K562 (cell line): ENCODE results near the gene CPZ. TPM values are rescaled to one million over a fixed set of nuclear protein-coding genes. Genes with fewer than 3 reads are reported as not detected.

Experiments used
- ATAC-seq: fragments of 200-7000 bp; cut with Tn5 transposase; 3 replicates; pipeline ENCODE4 v1.9.1; 2020; ENCODE audit warnings: moderate library complexity
- BruUV-seq: library from RNA; stranded (reverse); fragments of 400-500 nt; replicated peaks from 2 replicates; lab custom pipeline; 2021; lab: Mats Ljungman, UMichigan
- CTCF ChIA-PET: fragments of 300-600 bp; formaldehyde crosslinking; extraction: SDS; loops from one replicate; lab custom pipeline; 2021; ENCODE audit warnings: low intra/inter-chr PET ratio; lab: Yijun Ruan, JAX
- POLR2A ChIA-PET: fragments of 300-600, 350-650 bp; sonication (Branson Sonifier 250); formaldehyde crosslinking; extraction: SDS; loops from one replicate; lab custom pipeline; 2021; ENCODE audit warnings: antibody characterized with exemption, inconsistent platforms; lab: Yijun Ruan, JAX
- DNase-seq, 4 experiments: peaks; one replicate each; pipeline versions ENCODE4 v3.0.0 to v3.0.0-alpha.2; 2011 to 2018; ENCODE audit warnings: low spot score in 3 of 4, mixed read lengths in 3 of 4; ENCODE audit errors: extremely low read depth in 1 of 4
- FAIRE-seq: peaks from 2 replicates; lab custom pipeline; 2011; peaks lifted over from hg19 to GRCh38; lab: Jason Lieb, UNC
- H2AFZ ChIP-seq: 2 replicates; pipeline ENCODE4 v1.6.0; 2011; ENCODE audit warnings: low read depth, low read length, control low read depth, inconsistent platforms
- H3K27ac ChIP-seq: fragments of 200-600 bp; 3 replicates; pipeline ENCODE4 v1.8.0; 2011; ENCODE audit warnings: low read depth, mild to moderate bottlenecking, control low read depth, inconsistent platforms, low read length, moderate library complexity, mixed read lengths; ENCODE audit errors: extremely low read depth
- H3K27me3 ChIP-seq, 2 experiments: fragments of 300-600 bp in 1 of 2; 2 replicates in 1 of 2; 3 replicates in 1 of 2; pipeline versions ENCODE4 v1.6.0 to v1.8.0; 2011; ENCODE audit warnings: inconsistent platforms in 2 of 2, low read length in 2 of 2, mild to moderate bottlenecking in 1 of 2, mixed read lengths in 1 of 2, moderate library complexity in 1 of 2; ENCODE audit not compliant: control insufficient read depth in 2 of 2, insufficient read depth in 2 of 2
- H3K36me3 ChIP-seq: fragments of 300-600 bp; 3 replicates; pipeline ENCODE4 v1.8.0; 2011; ENCODE audit warnings: mild to moderate bottlenecking, low read length, inconsistent platforms; ENCODE audit not compliant: control insufficient read depth, insufficient read depth
- H3K4me1 ChIP-seq, 2 experiments: fragments of 200-600 bp in 1 of 2; replicated peaks in 1 of 2; 2 replicates in 1 of 2; 3 replicates in 1 of 2; pipeline versions ENCODE4 v1.5.1 to v1.8.0; 2011; ENCODE audit warnings: inconsistent platforms in 2 of 2, low read length in 2 of 2, mild to moderate bottlenecking in 1 of 2, mixed read lengths in 1 of 2, moderate library complexity in 1 of 2; ENCODE audit not compliant: control insufficient read depth in 2 of 2, insufficient read depth in 2 of 2
- H3K4me2 ChIP-seq: 2 replicates; pipeline ENCODE4 v1.6.1; 2011; ENCODE audit warnings: low read length, control low read depth, inconsistent platforms, mixed read lengths; ENCODE audit not compliant: insufficient read depth
- H3K4me3 ChIP-seq: fragments of 200-600 bp; sonication (generic), shearing (Covaris generic); 2 replicates; pipeline ENCODE4 v1.5.1; 2016; ENCODE audit warnings: control low read depth, inconsistent platforms
- H3K79me2 ChIP-seq: fragments of 200-600 bp; 3 replicates; pipeline ENCODE4 v1.8.0; 2011; ENCODE audit warnings: low read length, inconsistent platforms; ENCODE audit not compliant: control insufficient read depth, insufficient read depth
- H3K9ac ChIP-seq, 2 experiments: 2 replicates each; pipeline versions ENCODE4 v1.6.0 to v1.6.1; 2011; ENCODE audit warnings: low read depth in 2 of 2, low read length in 2 of 2, control low read depth in 1 of 2, inconsistent platforms in 1 of 2, mild to moderate bottlenecking in 1 of 2, mixed read lengths in 1 of 2; ENCODE audit not compliant: insufficient read depth in 1 of 2
- H3K9me1 ChIP-seq: one replicate; pipeline ENCODE4 v1.6.0; 2011; ENCODE audit warnings: inconsistent platforms, mild to moderate bottlenecking, low read length, moderate library complexity; ENCODE audit not compliant: control insufficient read depth, insufficient read depth
- H3K9me3 ChIP-seq: replicated peaks from 2 replicates; pipeline ENCODE4 v1.5.1; 2011; ENCODE audit warnings: low read depth, low read length, inconsistent platforms; ENCODE audit not compliant: control insufficient read depth, insufficient read depth
- H4K20me1 ChIP-seq: replicated peaks from 2 replicates; pipeline ENCODE4 v1.6.1; 2011; ENCODE audit warnings: low read length, inconsistent platforms, mixed read lengths; ENCODE audit not compliant: control insufficient read depth, insufficient read depth
- CBX5 ChIP-seq: IDR thresholded peaks from 2 replicates; pipeline ENCODE4 v1.6.1; 2014; ENCODE audit warnings: low read depth, borderline replicate concordance
- CREM ChIP-seq: IDR thresholded peaks from 2 replicates; pipeline ENCODE4 v1.6.1; 2014; ENCODE audit warnings: antibody characterized with exemption, low read depth
- GTF2A2 ChIP-seq: IDR thresholded peaks from 2 replicates; pipeline ENCODE4 v1.6.1; 2016; ENCODE audit warnings: mild to moderate bottlenecking, missing genetic modification characterization, missing compliant biosample characterization
- IFI16 ChIP-seq: fragments of 250-450 bp; sonication (Bioruptor Pico); IDR thresholded peaks from 2 replicates; pipeline ENCODE4 v2.1.2; 2022; ENCODE audit warnings: mild to moderate bottlenecking, inconsistent platforms
- NEUROD1 ChIP-seq: fragments of 150-350 bp; IDR thresholded peaks from 2 replicates; pipeline ENCODE4 v1.6.1; 2014; ENCODE audit warnings: borderline replicate concordance, low read length, low read depth; ENCODE audit not compliant: partially characterized antibody
- PHTF2 ChIP-seq: fragments of 250-450 bp; sonication (Bioruptor Pico); IDR thresholded peaks from 2 replicates; pipeline ENCODE4 v1.5.0; 2021; ENCODE audit warnings: mild to moderate bottlenecking
- RBBP5 ChIP-seq: fragments of 200-600 bp; sonication (generic); IDR thresholded peaks from 2 replicates; pipeline ENCODE4 v1.6.1; 2012; ENCODE audit warnings: borderline replicate concordance, mild to moderate bottlenecking, low read length, control low read depth, inconsistent platforms; ENCODE audit not compliant: insufficient read depth, poor library complexity, severe bottlenecking
- RUNX1 ChIP-seq: sonication (generic); IDR thresholded peaks from 2 replicates; pipeline ENCODE4 v1.6.1; 2016; ENCODE audit warnings: antibody characterized with exemption, low read depth
- ZNF212 ChIP-seq: fragments of 450-650 bp; formaldehyde crosslinking; IDR thresholded peaks from 2 replicates; pipeline ENCODE4 v1.4.0; 2020; ENCODE audit warnings: mild to moderate bottlenecking
- WGBS: fragments of 100-300 bp; shearing (Covaris generic); methylation state at CpG from one replicate; pipeline ENCODE4 v1.1.6; 2016; ENCODE audit warnings: low coverage, mixed read lengths; ENCODE audit not compliant: insufficient coverage; ENCODE audit errors: missing lambda C conversion rate; 5-methylcytosine and 5-hydroxymethylcytosine counted together
- in situ Hi-C: fragments of 300-500 bp; cut with MboI; formaldehyde crosslinking; loops from 4 replicates; pipeline ENCODE4 v1.15.0; 2018; ENCODE audit warnings: inconsistent platforms, mixed read lengths
- intact Hi-C: fragments of 100-400 bp; cut with micrococcal nuclease; formaldehyde crosslinking; loops from 2 replicates; pipeline ENCODE4 v1.14.2; 2022
- polyA plus RNA-seq, 8 experiments: library from polyadenylated mRNA; depleted of rRNA in 4 of 8; stranded (reverse) in 5 of 8; unstranded in 3 of 8; fragments of >200 nt; fragmentation: Nextera tagmentation in 2 of 8; fragmentation: Illumina TruSeq in 1 of 8; extraction: Ambion mirVana in 2 of 8; extraction: Trizol in 1 of 8; gene quantifications; 2 replicates each; pipeline versions ENCODE4 v1.2.1 to v1.2.3, GENCODE V29; 2011 to 2014; ENCODE audit warnings: inconsistent platforms in 1 of 8, missing spikeins in 1 of 8
- total RNA-seq, 7 experiments: library from RNA; depleted of rRNA in 6 of 7; stranded (reverse); fragments of >200 nt in 6 of 7; fragmentation: Illumina TruSeq in 2 of 7; extraction: Trizol in 2 of 7; gene quantifications; 2 replicates each; pipeline versions ENCODE4 v1.2.1 to v1.2.3, GENCODE V29; 2011 to 2021; ENCODE audit warnings: low replicate concordance in 1 of 7
- TF ChIP-seq, protein P1 (sequence below): fragments of 250-450 bp; sonication (Bioruptor Pico); IDR thresholded peaks from 2 replicates; pipeline ENCODE4 v1.9.0; 2021; ENCODE audit warnings: mild to moderate bottlenecking, inconsistent platforms
- TF ChIP-seq, protein P2 (sequence below): fragments of 200-800 bp; sonication (Bioruptor generic); IDR thresholded peaks from 2 replicates; pipeline ENCODE4 v1.6.1; 2017; ENCODE audit warnings: missing genetic modification characterization, missing compliant biosample characterization
- TF ChIP-seq, protein P3 (sequence below), 2 experiments: IDR thresholded peaks; 2 replicates each; pipeline ENCODE4 v1.6.1; 2011; ENCODE audit warnings: borderline replicate concordance in 1 of 2, control low read depth in 1 of 2, low read depth in 1 of 2, low read length in 1 of 2, mild to moderate bottlenecking in 1 of 2, mixed read lengths in 1 of 2, moderate library complexity in 1 of 2; ENCODE audit not compliant: insufficient read depth in 1 of 2, insufficient read length in 1 of 2, poor library complexity in 1 of 2, severe bottlenecking in 1 of 2; ENCODE audit errors: extremely low read depth in 1 of 2

CPZ gene
- total and polyA plus RNA-seq, 9 of the 15 experiments (the other 6 are each of a cell fraction or from before 2014, with no cell fraction given), result 0.06 to 2.2 (median 1.2) TPM; not detected in 1

DNA sequence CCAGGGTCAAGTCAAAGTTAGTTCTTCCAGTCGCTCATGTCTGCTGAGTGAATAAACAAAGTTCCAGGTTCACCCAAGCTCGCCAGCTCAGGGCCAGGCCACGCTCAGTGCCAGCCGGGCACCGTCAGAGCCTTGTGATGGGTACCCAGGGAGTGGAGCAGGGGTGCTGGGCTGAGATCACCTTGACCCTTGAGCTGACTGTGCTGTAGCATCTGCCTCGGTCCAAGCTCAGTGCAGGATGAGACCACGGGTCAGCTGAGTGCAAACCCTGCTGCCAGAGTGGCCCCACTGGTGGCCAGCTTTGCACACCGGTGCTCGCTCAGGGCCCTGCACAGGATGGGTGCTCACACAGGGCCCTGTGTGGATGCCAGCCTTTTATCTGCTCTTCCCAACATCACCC is 4.3 kb downstream of the CPZ start:
- Histone ChIP-seq H3K27me3 (peaks cover 4 to 6% of the 10 kb centered on the region in 2 experiments; a peak in 3 of 5 replicates), H3K27ac (no peak overlapping the region), H2AFZ (no peak overlapping the region), H3K4me3 (no peak overlapping the region), H3K4me2 (no peak overlapping the region), H3K9me1 (no peaks in the 10 kb centered on the region), H3K79me2 (no peaks in the 10 kb centered on the region; the same call in 2 of the 3 replicates), H3K9ac (no peak overlapping the region), H3K9me3 (no peaks in the 10 kb centered on the region), H3K4me1 (peaks cover 13 to 49% of the 10 kb centered on the region in 2 experiments; a peak in 4 of 5 replicates), H3K36me3 (no peaks in the 10 kb centered on the region), H4K20me1 (peaks cover 4% of the 10 kb centered on the region)
- in situ Hi-C loops, result loop anchor here (5.0 kb wide), 1 partner anchor 135 kb away; no protein-coding TSS in a partner anchor
- POLR2A ChIA-PET, result interaction anchor here (1.1 to 1.2 kb wide), 2 partner anchors 74 to 129 kb away, joined by 3 read pairs; no protein-coding TSS in a partner anchor
- WGBS, result 27% methylated on average over 9 of the region's 9 CpGs
- ATAC-seq, result no peak
- intact Hi-C loops, result no loop called here
- no peak for FAIRE-seq
- no peak for DNase-seq
- CTCF ChIA-PET, result no interaction called here
- BruUV-seq, result no TSS peak
- TF ChIP-seq, protein P1, sequence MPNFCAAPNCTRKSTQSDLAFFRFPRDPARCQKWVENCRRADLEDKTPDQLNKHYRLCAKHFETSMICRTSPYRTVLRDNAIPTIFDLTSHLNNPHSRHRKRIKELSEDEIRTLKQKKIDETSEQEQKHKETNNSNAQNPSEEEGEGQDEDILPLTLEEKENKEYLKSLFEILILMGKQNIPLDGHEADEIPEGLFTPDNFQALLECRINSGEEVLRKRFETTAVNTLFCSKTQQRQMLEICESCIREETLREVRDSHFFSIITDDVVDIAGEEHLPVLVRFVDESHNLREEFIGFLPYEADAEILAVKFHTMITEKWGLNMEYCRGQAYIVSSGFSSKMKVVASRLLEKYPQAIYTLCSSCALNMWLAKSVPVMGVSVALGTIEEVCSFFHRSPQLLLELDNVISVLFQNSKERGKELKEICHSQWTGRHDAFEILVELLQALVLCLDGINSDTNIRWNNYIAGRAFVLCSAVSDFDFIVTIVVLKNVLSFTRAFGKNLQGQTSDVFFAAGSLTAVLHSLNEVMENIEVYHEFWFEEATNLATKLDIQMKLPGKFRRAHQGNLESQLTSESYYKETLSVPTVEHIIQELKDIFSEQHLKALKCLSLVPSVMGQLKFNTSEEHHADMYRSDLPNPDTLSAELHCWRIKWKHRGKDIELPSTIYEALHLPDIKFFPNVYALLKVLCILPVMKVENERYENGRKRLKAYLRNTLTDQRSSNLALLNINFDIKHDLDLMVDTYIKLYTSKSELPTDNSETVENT, result no peak
- no peak for TF ChIP-seq CBX5
- no peak for TF ChIP-seq ZNF212
- TF ChIP-seq CREM, result no peak
- no peak for TF ChIP-seq IFI16
- no peak for TF ChIP-seq RUNX1
- no peak for TF ChIP-seq PHTF2 (CRISPR knock-in tag)
- TF ChIP-seq, protein P2, sequence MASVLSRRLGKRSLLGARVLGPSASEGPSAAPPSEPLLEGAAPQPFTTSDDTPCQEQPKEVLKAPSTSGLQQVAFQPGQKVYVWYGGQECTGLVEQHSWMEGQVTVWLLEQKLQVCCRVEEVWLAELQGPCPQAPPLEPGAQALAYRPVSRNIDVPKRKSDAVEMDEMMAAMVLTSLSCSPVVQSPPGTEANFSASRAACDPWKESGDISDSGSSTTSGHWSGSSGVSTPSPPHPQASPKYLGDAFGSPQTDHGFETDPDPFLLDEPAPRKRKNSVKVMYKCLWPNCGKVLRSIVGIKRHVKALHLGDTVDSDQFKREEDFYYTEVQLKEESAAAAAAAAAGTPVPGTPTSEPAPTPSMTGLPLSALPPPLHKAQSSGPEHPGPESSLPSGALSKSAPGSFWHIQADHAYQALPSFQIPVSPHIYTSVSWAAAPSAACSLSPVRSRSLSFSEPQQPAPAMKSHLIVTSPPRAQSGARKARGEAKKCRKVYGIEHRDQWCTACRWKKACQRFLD, result no peak
- no peak for TF ChIP-seq NEUROD1
- no peak for TF ChIP-seq GTF2A2 (tag)
- TF ChIP-seq RBBP5, result no peak
- TF ChIP-seq, protein P3, sequence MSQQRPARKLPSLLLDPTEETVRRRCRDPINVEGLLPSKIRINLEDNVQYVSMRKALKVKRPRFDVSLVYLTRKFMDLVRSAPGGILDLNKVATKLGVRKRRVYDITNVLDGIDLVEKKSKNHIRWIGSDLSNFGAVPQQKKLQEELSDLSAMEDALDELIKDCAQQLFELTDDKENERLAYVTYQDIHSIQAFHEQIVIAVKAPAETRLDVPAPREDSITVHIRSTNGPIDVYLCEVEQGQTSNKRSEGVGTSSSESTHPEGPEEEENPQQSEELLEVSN (IDR thresholded peaks at IDR 0.05; ENCODE audit: borderline replicate concordance in 1 of 2, extremely low read depth in 1 of 2, insufficient read depth in 1 of 2, insufficient read length in 1 of 2, low read depth in 1 of 2, low read length in 1 of 2, poor library complexity in 1 of 2, severe bottlenecking in 1 of 2), result no peak
